Ascending aorta (tissue), 2 donors: ENCODE measurements around the gene DIP2A. TPM values are rescaled to one million over a fixed set of nuclear protein-coding genes. Genes with fewer than 3 reads are reported as not detected.
"Not testable (repeated sequence)": the region's sequence is repeated elsewhere in the genome, so short reads cannot be mapped to it uniquely, and the experiment has no call there.

Source experiments
- DNase-seq, 2 donors: peaks; one replicate each; pipeline ENCODE4 v3.0.0-alpha.2; 2019; ENCODE audit warnings: low spot score in 2 of 2
- H3K27ac ChIP-seq, 2 donors: fragments of 200-600 bp; sonication (generic); one replicate each; pipeline ENCODE4 v1.5.1; 2016 to 2017; ENCODE audit warnings: mild to moderate bottlenecking in 1 of 2
- H3K27me3 ChIP-seq: fragments of 200-600 bp; sonication (generic); one replicate; pipeline ENCODE4 v1.5.1; 2017
- H3K36me3 ChIP-seq, 2 donors: fragments of 200-600 bp; sonication (generic); one replicate each; pipeline ENCODE4 v1.5.1; 2016
- H3K4me1 ChIP-seq, 2 donors: fragments of 200-600 bp; sonication (generic); one replicate each; pipeline ENCODE4 v1.5.1; 2016 to 2017; ENCODE audit warnings: mild to moderate bottlenecking in 1 of 2
- H3K4me3 ChIP-seq, 2 donors: fragments of 200-600 bp; sonication (generic); one replicate each; pipeline ENCODE4 v1.5.1; 2016 to 2017; ENCODE audit warnings: mild to moderate bottlenecking in 1 of 2
- H3K9me3 ChIP-seq, 2 donors: fragments of 200-600 bp; sonication (generic); one replicate each; pipeline ENCODE4 v1.5.1; 2016
- intact Hi-C: fragments of 100-400 bp; cut with DNase I; formaldehyde crosslinking; loops from one replicate; pipeline ENCODE4 v1.15.1; 2023
- total RNA-seq: library from RNA; depleted of rRNA; stranded (reverse); fragments of >200 nt; gene quantifications from one replicate; pipeline ENCODE4 v1.1.0, GENCODE V29; 2016
- TF ChIP-seq, protein P1 (sequence below), 3 experiments: fragments of 200-600 bp in 2 of 3; fragments of 450-650 bp in 1 of 3; sonication (generic) in 2 of 3; IDR thresholded peaks; one replicate each; pipeline ENCODE4 v1.5.1; 2016 to 2019; ENCODE audit warnings: antibody characterized with exemption in 3 of 3, mild to moderate bottlenecking in 1 of 3, moderate library complexity in 1 of 3

The DIP2A gene
- total RNA-seq, 1 donor from 2014 or later = 72.8 TPM

DNA sequence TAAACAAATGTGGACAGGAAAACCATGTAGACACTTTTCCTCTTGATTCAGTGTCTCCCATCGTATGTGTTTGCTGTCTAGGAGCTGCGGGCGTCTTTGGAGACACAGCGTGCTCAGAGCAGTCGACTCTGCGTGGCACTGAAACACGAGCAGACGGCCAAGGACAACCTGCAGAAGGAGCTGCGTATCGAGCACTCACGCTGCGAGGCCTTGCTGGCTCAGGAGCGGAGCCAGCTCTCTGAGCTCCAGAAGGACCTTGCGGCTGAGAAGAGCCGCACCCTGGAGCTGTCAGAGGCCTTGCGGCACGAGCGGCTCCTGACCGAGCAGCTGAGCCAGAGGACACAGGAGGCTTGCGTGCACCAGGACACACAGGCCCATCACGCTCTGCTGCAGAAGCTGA, 27.2 kb upstream of the DIP2A start:
- H3K36me3 ChIP-seq = peaks cover 68 to 79% of the 10 kb centered on the region in 2 donors
- no peaks in the 10 kb centered on the region for H3K9me3 ChIP-seq
- H3K4me1 ChIP-seq = no peaks in the 10 kb centered on the region
- TF ChIP-seq, protein P1, sequence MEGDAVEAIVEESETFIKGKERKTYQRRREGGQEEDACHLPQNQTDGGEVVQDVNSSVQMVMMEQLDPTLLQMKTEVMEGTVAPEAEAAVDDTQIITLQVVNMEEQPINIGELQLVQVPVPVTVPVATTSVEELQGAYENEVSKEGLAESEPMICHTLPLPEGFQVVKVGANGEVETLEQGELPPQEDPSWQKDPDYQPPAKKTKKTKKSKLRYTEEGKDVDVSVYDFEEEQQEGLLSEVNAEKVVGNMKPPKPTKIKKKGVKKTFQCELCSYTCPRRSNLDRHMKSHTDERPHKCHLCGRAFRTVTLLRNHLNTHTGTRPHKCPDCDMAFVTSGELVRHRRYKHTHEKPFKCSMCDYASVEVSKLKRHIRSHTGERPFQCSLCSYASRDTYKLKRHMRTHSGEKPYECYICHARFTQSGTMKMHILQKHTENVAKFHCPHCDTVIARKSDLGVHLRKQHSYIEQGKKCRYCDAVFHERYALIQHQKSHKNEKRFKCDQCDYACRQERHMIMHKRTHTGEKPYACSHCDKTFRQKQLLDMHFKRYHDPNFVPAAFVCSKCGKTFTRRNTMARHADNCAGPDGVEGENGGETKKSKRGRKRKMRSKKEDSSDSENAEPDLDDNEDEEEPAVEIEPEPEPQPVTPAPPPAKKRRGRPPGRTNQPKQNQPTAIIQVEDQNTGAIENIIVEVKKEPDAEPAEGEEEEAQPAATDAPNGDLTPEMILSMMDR (IDR thresholded peaks at IDR 0.05) = no peak
- no peak overlapping the region for H3K4me3 ChIP-seq
- intact Hi-C loops = no loop called here
- H3K27me3 ChIP-seq = no peaks in the 10 kb centered on the region
- no peak for DNase-seq
- no peak overlapping the region for H3K27ac ChIP-seq

DNA sequence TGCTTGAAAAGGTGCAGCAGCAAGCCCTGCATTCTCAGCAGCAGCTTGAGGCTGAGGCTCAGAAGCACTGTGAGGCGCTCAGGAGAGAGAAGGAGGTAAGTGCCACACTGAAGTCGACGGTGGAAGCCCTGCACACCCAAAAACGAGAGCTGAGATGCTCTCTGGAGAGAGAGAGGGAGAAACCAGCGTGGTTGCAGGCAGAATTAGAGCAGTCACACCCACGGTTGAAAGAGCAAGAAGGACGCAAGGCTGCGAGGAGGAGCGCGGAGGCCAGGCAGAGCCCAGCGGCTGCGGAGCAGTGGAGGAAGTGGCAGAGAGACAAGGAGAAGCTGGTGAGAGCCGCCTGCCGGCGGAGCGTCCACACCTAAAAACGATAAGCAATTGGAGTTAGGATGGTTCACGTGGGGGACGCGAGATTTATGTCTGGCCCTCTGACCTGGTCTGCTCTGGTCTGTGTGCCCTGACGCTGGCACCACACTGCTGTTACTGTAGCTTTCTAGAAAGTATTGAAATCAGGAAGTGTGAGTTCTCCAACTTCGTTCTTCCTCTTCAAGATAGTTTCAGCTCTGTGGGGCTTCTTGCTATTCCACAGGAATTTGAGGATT, 26.7 kb upstream of the DIP2A start:
- no peak for DNase-seq
- Histone ChIP-seq H3K4me1 (no peaks in the 10 kb centered on the region), H3K4me3 (no peak overlapping the region), H3K36me3 (peaks cover 72 to 79% of the 10 kb centered on the region in 2 donors), H3K27me3 (no peaks in the 10 kb centered on the region), H3K9me3 (no peaks in the 10 kb centered on the region), H3K27ac (no peak overlapping the region)
- TF ChIP-seq, protein P1 (IDR thresholded peaks at IDR 0.05) = no peak
- intact Hi-C loops = no loop called here

DNA sequence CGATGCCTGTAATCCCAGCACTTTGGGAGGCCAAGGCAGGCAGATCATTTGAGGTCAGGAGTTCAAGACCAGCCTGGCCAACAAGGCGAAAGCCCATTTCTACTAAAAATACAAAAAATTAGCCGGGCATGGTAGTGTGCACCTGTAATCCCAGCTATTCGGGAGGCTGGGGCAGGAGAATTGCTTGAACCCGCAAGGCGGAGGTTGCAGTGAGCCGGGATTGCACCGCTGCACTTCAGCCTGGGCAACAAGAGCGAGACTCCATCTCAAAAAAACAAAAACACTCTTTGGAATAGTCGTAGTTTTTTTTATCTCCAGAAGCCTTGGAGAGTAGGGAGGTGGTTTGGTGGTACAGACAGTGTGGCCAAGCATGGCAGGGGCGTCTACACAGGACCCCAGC, 25.6 kb upstream of the DIP2A start:
- H3K27ac ChIP-seq, DNase-seq, H3K9me3 ChIP-seq, H3K27me3 ChIP-seq, intact Hi-C loops, H3K4me3 ChIP-seq, H3K4me1 ChIP-seq: not testable (repeated sequence)
- H3K36me3 ChIP-seq = peaks cover 72 to 79% of the 10 kb centered on the region in 2 donors

DNA sequence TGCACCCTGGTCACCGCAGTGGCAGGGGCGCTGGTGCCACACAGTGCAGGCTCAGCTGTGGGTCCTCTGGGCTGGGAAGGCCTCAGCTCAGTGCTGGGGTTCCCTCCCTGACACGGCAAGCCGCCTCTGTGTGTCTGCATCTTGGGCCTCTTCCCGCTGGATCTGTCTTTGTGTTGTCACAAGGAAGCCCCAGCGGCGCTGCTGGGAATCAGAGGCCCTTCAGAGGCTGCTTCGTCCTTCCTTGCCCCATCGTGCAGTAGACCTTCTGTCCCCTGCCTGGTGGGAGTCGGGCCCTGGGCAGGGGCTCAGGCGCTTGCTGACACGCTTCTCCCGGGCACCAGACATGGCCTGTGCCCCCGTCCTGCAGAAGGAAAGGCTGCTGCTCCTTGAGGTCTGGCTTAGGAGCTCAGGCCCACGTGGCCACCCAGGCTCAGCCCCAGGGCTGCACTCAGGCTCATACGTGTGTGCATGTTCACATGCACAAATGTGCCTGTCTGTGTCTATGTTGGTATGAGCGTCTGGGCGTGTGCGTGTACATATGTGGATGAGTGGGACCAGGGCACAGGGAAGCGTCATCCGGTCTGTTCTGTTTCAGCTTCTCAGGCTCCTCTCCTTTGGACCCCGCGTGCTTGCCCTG, 24.3 kb upstream of the DIP2A start:
- intact Hi-C loops = no loop called here
- peaks cover 71 to 79% of the 10 kb centered on the region in 2 donors for H3K36me3 ChIP-seq
- no peak for DNase-seq
- no peaks in the 10 kb centered on the region for H3K27me3 ChIP-seq
- TF ChIP-seq, protein P1 (IDR thresholded peaks at IDR 0.05) = no peak
- H3K9me3 ChIP-seq = no peaks in the 10 kb centered on the region
- no peak overlapping the region for H3K27ac ChIP-seq
- no peaks in the 10 kb centered on the region for H3K4me1 ChIP-seq
- no peak overlapping the region for H3K4me3 ChIP-seq

DNA sequence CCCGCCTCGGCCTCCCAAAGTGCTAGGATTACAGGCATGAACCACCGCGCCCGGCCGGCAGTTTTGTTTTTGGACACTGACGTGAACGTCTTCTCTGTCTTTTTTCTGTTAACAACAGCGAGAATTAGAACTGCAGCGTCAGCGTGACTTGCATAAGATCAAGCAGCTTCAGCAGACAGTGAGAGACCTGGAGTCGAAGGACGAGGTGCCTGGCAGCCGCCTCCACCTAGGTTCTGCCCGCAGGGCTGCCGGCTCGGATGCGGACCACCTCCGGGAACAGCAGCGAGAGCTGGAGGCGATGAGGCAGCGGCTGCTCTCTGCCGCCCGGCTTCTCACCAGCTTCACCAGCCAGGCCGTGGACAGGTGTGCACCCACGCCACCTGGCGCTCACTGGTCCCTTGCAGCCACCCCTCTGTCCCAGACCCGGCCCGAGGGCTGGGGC, 22.9 kb upstream of the DIP2A start:
- peaks cover 70 to 78% of the 10 kb centered on the region in 2 donors for H3K36me3 ChIP-seq
- no peaks in the 10 kb centered on the region for H3K4me1 ChIP-seq
- intact Hi-C loops = no loop called here
- TF ChIP-seq, protein P1 (IDR thresholded peaks at IDR 0.05) = no peak
- no peaks in the 10 kb centered on the region for H3K9me3 ChIP-seq
- no peak overlapping the region for H3K4me3 ChIP-seq
- no peak for DNase-seq
- no peaks in the 10 kb centered on the region for H3K27me3 ChIP-seq
- H3K27ac ChIP-seq = no peak overlapping the region

DNA sequence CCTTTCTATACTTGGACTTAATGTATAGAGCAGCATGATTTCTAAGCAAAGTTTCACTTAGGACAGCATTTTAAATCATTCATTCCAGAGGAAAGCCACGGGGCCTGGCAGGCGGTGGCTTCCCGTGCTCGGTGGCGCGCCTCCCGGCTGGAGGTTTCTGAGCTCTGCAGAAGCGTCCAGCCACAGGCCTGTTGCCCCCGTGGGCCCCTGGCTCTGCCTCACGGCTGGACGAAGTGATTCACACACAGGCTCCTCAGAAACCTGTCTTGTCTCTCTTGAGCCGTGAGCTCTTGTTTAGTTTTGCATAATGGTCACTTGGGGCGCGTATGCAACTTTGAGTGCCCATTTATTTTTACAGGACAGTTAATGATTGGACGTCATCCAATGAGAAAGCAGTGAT, 22.1 kb upstream of the DIP2A start:
- Histone ChIP-seq H3K4me3 (no peak overlapping the region), H3K27me3 (no peaks in the 10 kb centered on the region), H3K27ac (no peak overlapping the region), H3K36me3 (peaks cover 75 to 82% of the 10 kb centered on the region in 2 donors), H3K9me3 (no peaks in the 10 kb centered on the region), H3K4me1 (no peaks in the 10 kb centered on the region)
- no peak for DNase-seq
- intact Hi-C loops = no loop called here
- TF ChIP-seq, protein P1 (IDR thresholded peaks at IDR 0.05) = no peak
